Neural cell (in vitro differentiated cells): ENCODE data around the gene ZBP1. TPM values are rescaled to one million over a fixed set of nuclear protein-coding genes. Genes with fewer than 3 reads are reported as not detected.

ENCODE experiments used
- H2AFZ ChIP-seq: fragments of 200-600, 300-800 bp; sonication (generic), shearing (Covaris generic); 2 replicates; pipeline ENCODE4 v1.6.0; 2014; ENCODE audit warnings: low read depth, mild to moderate bottlenecking, antibody characterized with exemption, low read length, moderate library complexity
- H3F3A ChIP-seq: fragments of 200-600 bp; shearing (Covaris generic); 2 replicates; pipeline ENCODE4 v1.6.1; 2016; ENCODE audit warnings: mild to moderate bottlenecking, moderate library complexity, mixed read lengths, antibody characterized with exemption, low read length; ENCODE audit not compliant: insufficient read depth, poor library complexity, severe bottlenecking
- H3K27ac ChIP-seq: fragments of 200-600, 300-800 bp; sonication (generic), shearing (Covaris generic); 2 replicates; pipeline ENCODE4 v1.5.1; 2014; ENCODE audit warnings: mild to moderate bottlenecking, low read length, moderate library complexity
- H3K27me3 ChIP-seq: fragments of 300-800, 200-600 bp; sonication (generic), shearing (Covaris generic); 2 replicates; pipeline ENCODE4 v1.6.0; 2014; ENCODE audit warnings: mild to moderate bottlenecking, low read depth, low read length, moderate library complexity; ENCODE audit not compliant: insufficient read depth
- H3K36me3 ChIP-seq: fragments of 300-800, 200-600 bp; sonication (generic), shearing (Covaris generic); 2 replicates; pipeline ENCODE4 v1.5.1; 2014; ENCODE audit warnings: mild to moderate bottlenecking, antibody characterized with exemption, low read length, moderate library complexity; ENCODE audit not compliant: insufficient read depth
- H3K4me2 ChIP-seq: fragments of 300-800, 200-600 bp; sonication (generic), shearing (Covaris generic); 2 replicates; pipeline ENCODE4 v1.6.0; 2014; ENCODE audit warnings: mild to moderate bottlenecking, low read length
- H3K4me3 ChIP-seq: fragments of 300-800, 200-600 bp; sonication (generic), shearing (Covaris generic); 2 replicates; pipeline ENCODE4 v1.5.1; 2014; ENCODE audit warnings: mild to moderate bottlenecking, low read length, moderate library complexity
- H3K79me2 ChIP-seq: fragments of 200-600 bp; shearing (Covaris generic); replicated peaks from 2 replicates; pipeline ENCODE4 v1.6.0; 2014; ENCODE audit warnings: mild to moderate bottlenecking, low read length, moderate library complexity; ENCODE audit not compliant: insufficient read depth
- H3K9ac ChIP-seq: fragments of 300-800, 200-600 bp; sonication (generic), shearing (Covaris generic); 2 replicates; pipeline ENCODE4 v1.6.1; 2016; ENCODE audit warnings: mild to moderate bottlenecking, low read length, mixed read lengths
- H3K9me2 ChIP-seq: fragments of 200-600 bp; shearing (Covaris generic); 2 replicates; pipeline ENCODE4 v1.6.1; 2016; ENCODE audit warnings: mild to moderate bottlenecking, low read length, mixed read lengths; ENCODE audit not compliant: insufficient read depth
- H3K9me3 ChIP-seq: fragments of 200-600, 300-800 bp; sonication (generic), shearing (Covaris generic); 2 replicates; pipeline ENCODE4 v1.6.1; 2016; ENCODE audit warnings: mild to moderate bottlenecking, mixed run types, low read length, moderate library complexity, mixed read lengths
- H4K20me1 ChIP-seq: fragments of 200-600 bp; shearing (Covaris generic); 2 replicates; pipeline ENCODE4 v1.6.1; 2016; ENCODE audit warnings: mild to moderate bottlenecking, mixed run types; ENCODE audit not compliant: insufficient read depth
- CTCF ChIP-seq: fragments of 450-650 bp; IDR thresholded peaks from 2 replicates; pipeline ENCODE4 v1.5.1; 2014; ENCODE audit warnings: antibody characterized with exemption, mild to moderate bottlenecking, moderate library complexity; ENCODE audit not compliant: poor library complexity, severe bottlenecking
- EP300 ChIP-seq: fragments of 450-650 bp; conservative IDR thresholded peaks from 2 replicates; pipeline ENCODE4 v1.6.1; 2014; ENCODE audit warnings: antibody characterized with exemption, mild to moderate bottlenecking, moderate library complexity; ENCODE audit not compliant: poor library complexity, severe bottlenecking
- EZH2 ChIP-seq: fragments of 200-600, 300-800 bp; shearing (Covaris generic), sonication (generic); IDR thresholded peaks from 2 replicates; pipeline ENCODE4 v1.6.1; 2014; ENCODE audit warnings: antibody characterized with exemption, low read length, borderline replicate concordance, mild to moderate bottlenecking; ENCODE audit not compliant: insufficient read depth, poor library complexity, severe bottlenecking
- MXI1 ChIP-seq: fragments of 450-650 bp; conservative IDR thresholded peaks from 2 replicates; pipeline ENCODE4 v1.6.1; 2014; ENCODE audit warnings: antibody characterized with exemption, mild to moderate bottlenecking; ENCODE audit not compliant: poor library complexity, severe bottlenecking
- POLR2AphosphoS5 ChIP-seq: IDR thresholded peaks from 2 replicates; pipeline ENCODE4 v1.6.1; 2012
- RAD21 ChIP-seq: fragments of 450-650 bp; conservative IDR thresholded peaks from 2 replicates; pipeline ENCODE4 v1.6.1; 2014; ENCODE audit warnings: antibody characterized with exemption, mild to moderate bottlenecking, moderate library complexity
- REST ChIP-seq: IDR thresholded peaks from 2 replicates; pipeline ENCODE4 v1.6.1; 2012; ENCODE audit warnings: borderline replicate concordance
- SMC3 ChIP-seq: fragments of 450-650 bp; conservative IDR thresholded peaks from 2 replicates; pipeline ENCODE4 v1.6.1; 2014; ENCODE audit warnings: antibody characterized with exemption, mild to moderate bottlenecking, moderate library complexity; ENCODE audit not compliant: poor library complexity
- TAF1 ChIP-seq: IDR thresholded peaks from 2 replicates; pipeline ENCODE4 v1.6.1; 2012; ENCODE audit warnings: low read depth
- polyA plus RNA-seq: library from polyadenylated mRNA; depleted of rRNA; stranded (reverse); fragments of >200 nt; gene quantifications from 2 replicates; pipeline ENCODE4 v1.2.3, GENCODE V29; 2014

The ZBP1 gene
- polyA plus RNA-seq, 1 donor from 2014 or later, result not detected

DNA sequence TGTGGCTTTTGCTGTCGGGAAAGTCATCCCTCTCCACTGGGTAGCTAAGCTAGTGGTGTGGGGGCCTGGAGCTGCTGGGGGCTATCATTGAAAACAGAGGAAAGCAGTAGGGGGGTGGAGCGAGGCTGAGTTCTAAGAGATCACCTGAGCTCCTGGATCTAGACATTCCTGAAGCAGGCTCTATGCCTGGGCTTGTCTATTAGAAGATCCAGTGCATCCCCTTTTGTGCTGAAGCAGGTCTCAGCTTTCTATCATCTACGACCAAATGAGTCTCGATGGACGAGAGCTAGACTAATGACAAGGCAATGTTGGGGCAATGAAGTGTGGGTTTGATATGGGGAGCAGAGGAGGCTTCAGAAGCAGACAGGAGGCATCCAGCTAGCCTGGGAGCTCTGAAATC is 18.5 kb downstream of the ZBP1 start:
- Histone ChIP-seq H3K27ac (no peak overlapping the region), H3K4me3 (no peak overlapping the region), H3K79me2 (no peaks in the 10 kb centered on the region), H3K9ac (no peak overlapping the region), H3K27me3 (no peaks in the 10 kb centered on the region), H2AFZ (no peak overlapping the region), H3K9me2 (no peaks in the 10 kb centered on the region), H4K20me1 (no peaks in the 10 kb centered on the region), H3F3A (no peaks in the 10 kb centered on the region), H3K4me2 (no peak overlapping the region), H3K36me3 (no peaks in the 10 kb centered on the region), H3K9me3 (no peaks in the 10 kb centered on the region)
- TF ChIP-seq POLR2AphosphoS5 (no peak), REST (no peak), EZH2 (no peak), EP300 (no peak), TAF1 (no peak), CTCF (no peak), MXI1 (no peak), RAD21 (no peak), SMC3 (no peak)

DNA sequence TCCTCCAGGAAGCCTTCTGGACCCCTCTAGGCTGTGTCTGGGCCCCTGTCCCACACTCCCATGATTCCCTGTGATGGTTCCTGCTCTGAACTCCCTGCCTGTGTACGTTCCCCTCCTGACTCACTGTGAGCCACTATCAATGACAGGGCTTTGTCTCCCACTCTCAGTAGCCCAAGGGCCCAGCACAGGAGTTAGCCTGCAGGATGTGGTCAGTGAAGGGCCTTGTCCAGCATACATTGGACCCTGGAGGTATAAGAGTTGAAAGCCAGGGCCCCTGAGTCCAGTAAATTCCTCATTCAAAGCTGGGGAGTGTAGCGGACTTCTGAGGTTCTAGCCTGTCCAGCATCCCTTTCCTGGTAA is 19.0 kb downstream of the ZBP1 start:
- no peaks in the 10 kb centered on the region for H3K79me2 ChIP-seq
- H3K4me3 ChIP-seq, result no peak overlapping the region
- H3K27ac ChIP-seq, result no peak overlapping the region
- H2AFZ ChIP-seq, result no peak overlapping the region
- TF ChIP-seq EZH2, result no peak
- no peak for TF ChIP-seq TAF1
- no peak for TF ChIP-seq REST
- H3K36me3 ChIP-seq, result no peaks in the 10 kb centered on the region
- H3K27me3 ChIP-seq, result no peaks in the 10 kb centered on the region
- H4K20me1 ChIP-seq, result no peaks in the 10 kb centered on the region
- no peaks in the 10 kb centered on the region for H3F3A ChIP-seq
- no peak overlapping the region for H3K4me2 ChIP-seq
- no peaks in the 10 kb centered on the region for H3K9me2 ChIP-seq
- H3K9me3 ChIP-seq, result no peaks in the 10 kb centered on the region
- H3K9ac ChIP-seq, result no peak overlapping the region
